Lung microvascular endothelial cell (primary cell): Measurements from ENCODE around the gene CYP27B1. TPM values are rescaled to one million over a fixed set of nuclear protein-coding genes. Genes with fewer than 3 reads are reported as not detected.
"Not testable (repeated sequence)": the region's sequence is repeated elsewhere in the genome, so short reads cannot be mapped to it uniquely, and the experiment has no call there.

Experiments
- DNase-seq, 2 donors: peaks; one replicate each; pipeline versions ENCODE4 v3.0.0 to v3.0.0-alpha.2; 2010; ENCODE audit warnings: low read depth in 2 of 2
- total RNA-seq: library from RNA; depleted of rRNA; stranded (reverse); fragments of >200 nt; gene quantifications from 2 replicates; pipeline ENCODE4 v1.2.1, GENCODE V29; 2014

CYP27B1 gene
- total RNA-seq, 1 donor from 2014 or later = under 0.01 TPM

DNA sequence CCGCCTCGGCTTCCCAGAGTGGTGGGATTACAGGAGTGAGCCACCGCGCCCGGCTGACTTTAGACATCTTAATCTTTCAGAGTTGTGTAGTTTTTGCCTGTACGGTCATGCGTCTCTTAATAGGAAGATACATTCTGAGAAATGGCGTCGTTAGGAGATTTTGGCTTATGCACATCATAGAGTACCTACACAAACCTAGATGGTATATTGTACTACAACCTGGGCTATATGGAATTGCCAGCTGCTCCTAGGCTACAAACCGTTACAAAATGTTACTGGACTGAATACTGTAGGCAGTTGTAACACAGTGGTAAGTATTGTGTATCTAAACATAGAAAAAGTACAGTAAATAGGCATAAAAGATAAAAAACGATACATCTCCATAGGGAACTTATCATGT, 17.0 kb upstream of the CYP27B1 start:
- DNase-seq = no peak

DNA sequence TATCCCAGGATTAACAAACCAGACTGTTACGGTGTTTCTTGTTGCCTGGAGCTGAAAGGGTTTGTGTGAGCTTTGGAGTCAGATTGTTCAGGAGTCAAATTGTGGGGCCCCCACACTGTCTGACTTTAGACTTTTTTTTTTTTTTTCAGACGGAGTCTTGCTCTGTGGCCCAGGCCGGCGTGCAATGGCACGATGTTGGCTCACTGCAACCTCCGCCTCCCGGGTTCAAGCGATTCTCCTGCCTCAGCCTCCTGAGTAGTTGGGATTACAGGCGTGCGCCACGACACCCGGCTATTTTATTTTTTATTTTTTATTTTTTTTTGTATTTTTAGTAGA, 16.6 kb upstream of the CYP27B1 start:
- DNase-seq = no peak

DNA sequence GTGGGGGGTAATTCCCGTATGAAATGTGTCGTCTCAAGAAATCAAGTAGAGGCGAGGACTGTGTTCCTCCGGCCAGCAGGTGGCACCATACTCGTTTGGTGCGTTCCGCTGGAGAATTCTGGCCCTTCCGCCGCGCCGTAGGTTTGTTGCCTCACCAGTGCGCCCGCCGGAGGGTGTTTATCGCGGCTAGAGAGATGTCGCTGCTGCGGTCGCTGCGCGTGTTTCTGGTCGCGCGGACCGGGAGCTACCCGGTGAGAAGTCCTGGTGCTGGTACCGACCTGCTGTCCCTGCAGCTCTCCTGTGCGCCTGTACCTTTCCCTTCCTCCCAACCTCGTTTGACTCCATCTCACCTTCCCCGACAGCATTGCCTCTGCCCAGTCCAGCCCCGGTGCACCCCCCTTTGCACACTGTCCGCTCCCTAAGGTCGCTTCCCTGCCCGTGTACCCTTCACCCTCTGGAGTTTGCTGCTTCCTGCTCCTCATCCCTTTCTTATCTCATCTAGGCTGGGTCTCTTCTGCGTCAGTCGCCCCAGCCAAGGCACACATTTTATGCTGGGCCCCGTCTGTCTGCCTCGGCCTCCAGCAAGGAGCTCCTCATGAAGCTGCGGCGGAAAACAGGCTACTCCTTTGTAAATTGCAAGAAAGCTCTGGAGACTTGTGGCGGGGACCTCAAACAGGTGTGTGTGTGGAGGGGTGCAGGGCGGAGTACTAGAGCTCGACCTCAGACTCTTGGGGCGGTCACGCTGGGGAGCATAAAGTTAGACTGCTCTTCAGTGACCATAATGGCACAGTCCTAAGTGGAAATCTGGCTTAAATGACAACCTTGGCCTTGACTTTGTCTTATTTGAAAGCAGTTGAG, 16.0 kb upstream of the CYP27B1 start, which contains the start of gene TSFM:
Gene TSFM (plus strand): TSS at position 180 of the 858 bp plus-strand sequence. CDS start 15 bp downstream, at position 195.
- DNase-seq = peak; percentile 97 to 98

DNA sequence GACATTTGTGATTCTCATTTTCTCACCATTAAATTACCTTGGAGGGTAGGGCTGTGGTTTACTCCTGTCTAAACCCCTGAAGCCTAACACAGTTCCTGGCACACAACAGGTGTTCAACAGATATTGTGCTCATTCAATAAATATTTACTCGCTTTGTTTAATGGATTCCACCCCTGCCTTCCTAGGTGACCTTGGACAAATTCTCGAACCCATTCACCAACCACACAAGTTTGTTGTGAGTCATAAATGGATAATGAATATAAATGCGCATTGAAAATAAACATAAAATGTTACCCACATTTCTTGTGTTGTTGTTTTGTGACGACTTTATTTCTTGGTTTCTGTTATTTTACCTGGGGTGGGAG, 15.3 kb upstream of the CYP27B1 start:
- DNase-seq = no peak

DNA sequence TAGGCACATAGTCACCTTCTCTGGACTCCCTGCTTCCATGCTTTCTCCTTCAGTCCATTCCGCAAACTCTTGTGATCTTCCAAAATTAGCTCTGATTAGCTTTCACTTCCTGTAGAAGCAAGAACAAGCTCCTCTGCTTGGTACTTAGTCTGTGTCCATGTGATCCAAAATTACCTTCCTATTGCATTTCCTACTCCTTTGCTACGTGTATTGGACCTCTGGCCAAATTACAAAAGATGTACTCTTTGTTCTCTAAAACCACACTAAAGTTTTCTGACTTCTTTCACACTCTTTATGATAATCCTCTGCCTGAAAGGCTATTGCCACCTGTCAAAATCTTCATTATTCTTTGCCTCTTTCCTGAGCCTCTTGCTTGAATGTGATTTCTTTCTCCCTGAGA, 14.9 kb upstream of the CYP27B1 start:
- no peak for DNase-seq

DNA sequence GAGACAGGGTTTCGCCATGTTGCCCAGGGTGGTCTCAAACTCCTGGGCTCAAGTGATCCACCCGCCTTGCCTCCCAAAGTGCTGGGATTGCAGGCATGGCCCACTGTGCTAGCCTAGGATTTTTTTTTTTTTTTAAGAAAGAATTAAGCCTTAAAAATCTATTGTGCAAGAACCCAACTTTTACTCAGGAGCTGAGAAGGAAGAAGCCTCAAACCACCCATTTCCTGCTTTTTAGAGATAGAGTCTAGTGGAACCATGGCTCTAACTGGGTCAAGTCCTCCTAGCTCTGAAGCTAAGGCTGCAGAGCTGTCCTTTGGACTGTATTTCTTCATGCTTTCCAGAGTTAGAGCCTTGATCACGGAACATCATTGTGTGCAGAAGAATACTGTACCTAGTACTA, 14.4 kb upstream of the CYP27B1 start:
- no peak for DNase-seq

DNA sequence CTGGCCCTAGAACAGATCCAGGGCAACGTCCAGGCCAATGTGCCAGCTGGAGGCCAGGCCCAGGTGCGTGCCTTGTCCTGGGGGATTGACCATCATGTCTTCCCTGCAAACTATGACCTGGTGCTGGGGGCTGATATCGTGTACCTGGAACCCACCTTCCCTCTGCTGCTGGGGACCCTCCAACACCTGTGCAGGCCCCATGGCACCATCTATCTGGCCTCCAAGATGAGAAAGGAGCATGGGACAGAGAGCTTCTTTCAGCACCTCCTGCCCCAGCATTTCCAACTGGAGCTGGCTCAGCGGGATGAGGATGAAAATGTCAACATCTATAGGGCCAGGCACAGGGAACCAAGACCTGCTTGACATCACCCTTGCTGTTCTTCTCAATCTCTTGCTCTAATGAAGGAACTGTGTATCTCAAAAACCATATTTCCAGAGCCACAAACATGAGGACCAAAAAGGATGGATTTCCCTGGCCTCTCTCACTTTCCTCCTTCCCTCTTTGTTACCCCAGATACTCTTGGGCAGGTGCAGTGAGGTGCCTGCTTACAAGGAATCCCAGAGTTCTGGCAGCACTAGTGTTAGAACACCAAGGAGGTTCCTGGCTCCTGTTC, 13.5 kb upstream of the CYP27B1 start:
- no peak for DNase-seq

DNA sequence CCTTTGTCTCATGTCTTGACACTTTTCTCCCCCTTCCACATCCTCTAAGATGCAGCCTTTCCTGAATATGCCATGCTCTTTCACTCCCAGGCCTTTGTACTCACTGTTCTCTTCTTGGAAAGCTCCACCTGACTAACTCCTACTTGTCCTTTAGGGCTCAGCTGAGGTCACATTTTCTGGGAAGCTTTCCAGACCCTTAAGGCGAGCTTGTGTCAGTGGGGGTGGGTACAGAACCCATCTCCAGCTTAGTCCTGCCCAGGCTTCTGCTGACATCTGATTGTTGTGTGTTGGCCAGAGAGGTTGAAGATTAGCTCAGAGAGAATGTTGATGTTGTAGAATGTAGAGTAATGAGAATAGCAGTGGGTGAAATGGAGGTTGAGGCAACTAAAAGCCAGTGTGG, 12.9 kb upstream of the CYP27B1 start:
- DNase-seq = no peak

DNA sequence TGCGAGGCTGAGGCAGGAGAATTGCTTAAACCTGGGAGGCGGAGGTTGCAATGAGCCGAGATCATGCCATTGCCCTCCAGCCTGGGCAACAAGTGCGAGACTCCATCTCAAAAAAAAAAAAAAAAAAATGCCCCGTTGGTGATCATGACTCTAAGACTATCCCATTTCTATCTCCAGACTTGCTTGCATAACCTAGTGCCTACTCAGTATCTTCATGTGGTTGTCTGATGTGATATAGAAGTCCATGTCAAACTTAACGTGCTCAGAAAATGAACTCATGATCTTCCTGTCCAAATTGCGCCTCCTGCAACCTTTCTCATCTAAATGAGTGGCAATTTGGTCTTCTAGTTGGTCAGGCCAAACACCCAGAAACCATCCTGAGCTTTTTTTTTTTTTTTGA, 11.0 kb upstream of the CYP27B1 start:
- no peak for DNase-seq

DNA sequence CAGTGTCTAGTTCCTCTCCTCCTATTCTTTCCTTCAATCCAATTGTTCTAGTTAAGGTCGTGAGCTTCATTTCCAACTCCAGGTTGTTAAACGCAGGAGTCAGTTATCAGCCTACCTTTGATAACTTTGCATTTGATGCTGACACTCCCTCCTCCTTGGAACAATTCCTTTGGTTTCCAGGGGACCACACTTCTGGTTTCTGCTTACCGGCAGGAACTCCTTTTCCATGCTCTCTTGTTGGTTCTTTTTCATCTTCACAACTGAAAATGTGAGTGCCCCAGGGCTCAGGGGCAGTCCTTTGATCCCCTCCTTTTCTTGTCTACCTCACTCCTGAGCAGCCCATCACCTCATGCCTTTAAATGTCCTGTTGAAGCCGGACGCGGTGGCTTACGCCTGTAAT, 10.5 kb upstream of the CYP27B1 start:
- no peak for DNase-seq

DNA sequence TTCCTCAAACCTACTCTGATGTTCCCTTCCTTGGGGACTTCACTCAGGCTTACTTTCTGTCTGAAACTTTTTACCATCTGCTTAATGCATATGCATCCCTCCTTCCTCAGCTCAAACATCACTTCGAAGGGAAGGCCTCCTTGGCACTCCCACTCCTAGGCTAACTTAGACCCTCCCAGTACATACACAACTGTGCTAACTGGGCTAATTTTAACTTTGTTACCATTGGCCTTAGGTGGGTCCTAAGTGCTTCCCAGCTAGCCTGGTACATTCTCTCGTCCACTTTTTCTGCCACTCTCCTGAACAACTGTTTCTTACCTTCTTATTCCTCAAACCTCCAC, 9.3 kb upstream of the CYP27B1 start:
- DNase-seq = no peak

DNA sequence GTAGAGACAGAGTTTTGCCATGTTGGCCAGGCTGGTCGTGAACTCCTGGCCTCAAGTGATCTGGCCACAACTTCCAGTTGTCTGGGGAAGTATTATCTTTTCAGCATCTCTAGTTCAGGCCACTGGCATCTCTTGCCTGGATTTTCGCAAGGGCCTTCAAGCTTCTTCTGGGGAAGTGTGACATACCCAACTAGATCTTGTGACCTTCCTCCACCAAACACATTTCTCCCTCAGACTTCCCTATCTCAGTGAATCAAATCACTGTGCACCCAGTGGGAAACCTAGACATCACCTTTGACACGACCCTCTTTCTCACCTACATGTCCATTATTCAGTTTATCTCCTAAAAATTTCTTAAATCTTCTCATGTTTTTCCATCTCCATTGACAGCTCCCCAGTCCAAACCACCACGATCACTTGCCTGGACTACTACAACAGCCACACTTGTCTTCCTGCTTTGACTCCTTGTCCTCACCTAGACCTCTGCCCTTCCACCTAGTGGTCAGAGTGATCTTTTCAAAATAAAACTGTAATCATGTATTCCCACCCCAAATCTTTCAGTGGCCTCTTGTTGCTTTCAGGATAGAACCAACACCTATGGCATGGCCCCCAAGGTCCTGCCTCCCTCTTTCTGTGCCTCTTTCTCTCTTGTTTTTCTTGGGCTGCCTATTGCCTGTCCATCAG, 8.8 kb upstream of the CYP27B1 start:
- DNase-seq = no peak

DNA sequence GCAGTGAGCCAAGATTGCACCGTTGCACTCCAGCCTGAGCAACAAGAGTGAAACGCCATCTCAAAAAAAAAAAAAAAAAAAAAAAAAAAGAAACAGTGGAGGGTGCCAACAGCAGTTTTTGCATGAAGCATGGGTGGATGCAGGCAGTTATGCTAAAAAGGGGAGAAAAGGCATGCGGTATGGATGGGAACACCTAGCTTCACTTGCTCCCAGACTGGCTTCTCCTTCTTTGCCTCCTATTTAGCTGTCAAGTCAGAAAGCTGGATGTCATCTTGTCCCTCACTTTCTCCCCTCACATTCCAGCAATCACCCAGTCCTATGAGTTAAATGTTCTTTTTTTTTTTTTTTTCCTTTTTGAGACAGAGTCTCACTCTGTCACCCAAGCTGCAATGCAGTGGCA, 8.2 kb upstream of the CYP27B1 start:
- DNase-seq = no peak

DNA sequence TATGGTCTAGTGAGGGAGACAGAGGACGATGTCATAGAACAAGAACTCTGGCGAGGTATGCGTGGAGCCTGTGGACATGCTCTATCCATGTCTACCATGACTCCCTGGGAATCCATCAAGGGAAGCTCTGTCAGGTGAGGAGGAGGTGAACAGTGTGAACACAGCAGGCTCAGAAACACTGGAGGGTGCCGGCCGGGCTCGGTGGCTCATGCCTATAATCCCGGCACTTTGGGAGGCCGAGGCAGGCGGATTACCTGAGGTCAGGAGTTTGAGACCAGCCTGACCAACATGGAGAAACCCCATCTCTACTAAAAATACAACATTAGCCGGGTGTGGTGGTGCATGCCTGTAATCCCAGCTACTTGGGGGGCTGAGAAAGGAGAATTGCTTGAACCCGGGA, 7.8 kb upstream of the CYP27B1 start:
- not testable (repeated sequence) for DNase-seq

DNA sequence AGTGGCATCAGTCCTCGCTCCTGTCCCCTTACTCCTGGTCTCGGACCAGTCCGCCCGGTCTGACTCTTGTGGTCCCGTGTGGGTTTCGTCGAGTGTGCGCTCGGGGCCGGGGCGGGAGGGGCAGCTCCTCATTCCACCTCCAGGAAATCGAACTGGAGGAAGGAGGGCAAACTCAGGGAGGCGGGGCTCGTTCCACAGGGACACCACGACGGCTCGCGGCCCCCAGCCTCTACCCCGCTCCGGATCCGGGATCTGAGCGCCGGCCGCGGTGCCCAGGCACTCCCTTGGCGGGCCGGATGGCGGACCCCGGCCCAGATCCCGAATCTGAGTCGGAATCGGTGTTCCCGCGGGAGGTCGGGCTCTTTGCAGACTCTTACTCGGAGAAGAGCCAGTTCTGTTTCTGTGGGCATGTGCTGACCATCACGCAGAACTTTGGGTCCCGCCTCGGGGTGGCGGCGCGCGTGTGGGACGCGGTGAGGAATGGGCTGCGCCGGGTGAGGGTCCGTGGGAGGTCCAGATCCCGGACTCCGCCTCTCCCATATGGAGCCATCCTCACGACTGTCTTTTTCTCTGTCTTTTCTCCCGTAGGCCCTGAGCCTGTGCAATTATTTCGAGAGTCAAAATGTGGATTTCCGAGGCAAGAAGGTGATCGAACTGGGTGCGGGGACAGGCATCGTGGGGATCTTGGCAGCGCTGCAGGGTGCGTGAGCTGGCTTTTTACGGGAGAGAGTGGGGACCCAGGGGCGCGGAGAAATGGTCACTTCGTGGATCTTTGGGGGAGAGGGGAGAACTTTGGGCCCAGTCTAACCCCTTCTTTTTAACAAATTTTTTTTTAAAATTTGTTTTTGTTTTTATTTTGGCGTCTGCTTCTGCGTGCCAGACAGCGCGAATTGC, 5.8 kb upstream of the CYP27B1 start, which contains the start of gene EEF1AKMT3:
Gene EEF1AKMT3 (plus strand): TSS at position 186 of the 894 bp plus-strand sequence. CDS start 111 bp downstream, at position 297.
- peak; percentile 37 to 60 for DNase-seq

DNA sequence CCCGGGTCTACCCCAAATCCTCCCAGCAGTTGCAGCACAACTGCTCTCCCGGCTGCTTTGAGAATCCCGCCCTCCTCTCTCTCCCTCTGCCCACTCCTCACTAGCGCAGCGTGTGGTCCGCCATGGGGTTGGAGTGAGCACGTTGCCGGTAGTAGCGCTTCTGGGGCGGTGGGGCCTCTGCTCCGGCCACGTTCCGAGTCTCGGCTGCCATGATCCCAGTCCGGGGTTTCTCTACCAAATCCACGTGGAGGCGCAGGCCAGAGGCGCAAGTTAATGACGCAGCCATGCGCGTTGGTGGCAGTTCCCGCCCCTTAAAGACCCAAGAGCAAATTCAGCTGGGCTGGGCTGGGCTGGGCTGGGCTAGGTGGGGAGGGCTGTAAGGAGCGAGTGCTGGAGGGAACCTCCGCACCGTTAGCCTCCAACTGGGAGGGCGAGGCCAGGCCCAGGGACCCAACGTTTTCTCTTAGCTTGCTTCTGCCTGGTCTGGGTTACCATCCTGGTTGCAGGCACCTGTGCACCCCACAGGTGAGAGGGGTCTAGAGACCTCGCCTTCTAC, 5.1 kb upstream of the CYP27B1 start, which contains the start of gene METTL1:
Gene METTL1 (minus strand): TSS at position 233 of the 556 bp plus-strand sequence. CDS start 22 bp downstream, at position 211.
- DNase-seq = peak; percentile 97 to 98

DNA sequence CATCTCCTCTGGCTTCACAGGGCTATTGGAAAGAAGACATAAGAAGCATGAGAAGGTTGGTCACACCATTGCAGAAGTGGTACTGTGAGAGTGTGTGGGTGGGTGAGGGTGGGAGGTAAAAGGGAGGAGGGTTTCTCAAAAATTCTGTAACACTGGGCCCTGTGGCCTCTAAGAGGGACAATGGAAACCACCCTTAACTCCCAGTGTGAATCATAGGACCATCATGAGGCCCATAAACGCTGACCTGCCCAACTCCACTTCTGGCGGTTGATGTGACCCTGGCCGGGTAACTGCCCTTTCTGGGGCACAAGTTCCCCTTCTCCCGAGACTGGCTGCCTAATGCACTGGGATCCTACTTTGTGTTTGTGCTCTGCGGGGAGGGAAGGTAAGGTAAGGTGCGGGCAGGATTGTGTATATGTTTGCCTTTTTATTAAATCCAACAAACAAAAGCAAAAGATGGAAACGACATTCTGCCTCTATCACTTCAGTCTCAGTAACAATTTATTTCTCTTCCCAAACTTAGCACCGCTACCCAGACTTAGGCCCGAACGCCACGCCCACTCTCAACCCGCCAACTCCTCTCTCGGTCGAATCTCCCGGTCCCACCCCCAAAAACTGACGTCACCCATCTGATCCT, 4.5 kb upstream of the CYP27B1 start:
- peak; percentile 90 for DNase-seq

DNA sequence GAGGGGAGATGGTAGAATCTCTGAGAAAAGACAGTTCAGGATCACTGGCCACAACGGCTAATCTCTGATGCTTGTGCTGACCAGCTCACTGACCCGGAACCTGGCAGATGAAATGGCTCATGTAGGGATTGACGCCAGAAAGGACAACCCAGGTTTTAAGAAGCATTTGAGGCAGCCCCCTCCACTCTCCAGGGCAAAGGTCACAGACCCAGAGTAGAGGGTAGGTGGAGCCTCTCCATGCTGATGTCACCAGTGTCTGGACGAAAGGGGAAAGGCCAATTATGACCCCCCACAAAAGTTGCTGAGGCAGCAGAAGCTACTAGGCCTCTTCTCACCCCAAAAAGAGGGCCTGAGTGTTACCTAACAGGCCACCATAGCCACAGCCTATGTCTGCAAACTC, 3.9 kb upstream of the CYP27B1 start:
- DNase-seq = no peak

DNA sequence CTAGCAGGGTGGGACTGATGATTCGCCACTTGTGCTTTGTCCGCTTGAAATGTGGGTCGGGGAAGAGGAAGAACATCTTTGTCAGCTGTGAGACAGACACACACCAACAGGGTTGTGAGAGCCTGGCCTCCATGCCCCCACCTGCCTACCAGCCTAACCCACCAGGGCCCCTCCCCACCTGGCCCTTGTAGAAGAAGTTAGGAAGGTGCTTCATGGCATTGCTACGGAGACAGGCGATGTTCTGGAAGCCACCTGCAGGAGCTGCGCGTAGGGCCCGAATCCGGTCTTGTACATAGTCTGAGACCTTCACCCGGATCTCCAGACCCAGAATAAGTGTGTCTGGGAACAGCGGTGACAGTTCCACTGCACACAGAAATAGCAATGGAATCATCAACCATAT, 2.7 kb upstream of the CYP27B1 start:
- no peak for DNase-seq

DNA sequence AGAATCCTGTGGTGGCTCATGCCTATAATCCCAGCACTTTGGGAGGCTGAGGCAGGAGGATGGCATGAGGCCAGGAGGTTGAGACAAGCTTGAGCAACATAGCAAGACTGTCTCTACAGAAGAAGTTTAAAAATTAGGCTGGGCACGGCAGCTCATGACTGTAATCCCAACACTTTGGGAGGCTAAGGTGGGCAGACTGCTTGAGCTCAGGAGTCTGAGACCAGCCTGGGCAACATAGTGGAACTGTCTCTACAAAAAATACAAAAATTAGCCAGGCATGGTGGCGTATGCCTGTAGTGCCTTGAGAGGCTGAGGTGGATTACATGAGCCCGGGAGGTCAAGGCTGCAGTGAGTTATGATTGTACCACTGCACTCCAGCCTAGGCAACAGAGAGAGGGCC, 998 bp upstream of the CYP27B1 start:
- no peak for DNase-seq

DNA sequence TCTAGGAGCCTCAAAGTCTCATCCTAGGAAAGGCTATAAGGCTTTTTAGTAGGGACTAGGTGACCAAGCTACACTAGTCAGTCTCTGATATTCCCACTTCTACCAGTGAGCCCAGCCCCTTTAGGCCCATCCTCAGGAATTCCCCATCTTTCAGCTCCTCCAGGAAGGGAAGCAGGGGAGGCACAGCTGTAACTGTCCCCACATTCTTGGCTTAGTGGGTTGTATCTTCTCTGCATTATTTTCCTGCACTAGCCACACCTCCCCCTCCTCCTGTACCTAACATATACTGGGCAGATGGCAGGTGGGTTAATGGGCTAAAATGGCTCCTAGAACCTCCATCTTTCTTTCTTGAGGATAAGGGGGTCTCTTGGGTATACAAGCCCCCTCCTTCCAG, 424 bp upstream of the CYP27B1 start:
- DNase-seq = no peak
